ENCODE data around the gene LAMB2. TPM values are rescaled to one million over a fixed set of nuclear protein-coding genes. Genes with fewer than 3 reads are reported as not detected.

LAMB2 gene
- total RNA-seq, 1 experiment from 2014 or later = 121 TPM

- Histone ChIP-seq H3T11ph (ENCODE audit: low read length) (no peak overlapping the region), H3K23ac (ENCODE audit: insufficient read length, low read depth, low read length) (no peak overlapping the region), H3K56ac (ENCODE audit: insufficient read length, low read depth, low read length) (no peak overlapping the region), H3K18ac (ENCODE audit: insufficient read length, low read depth, low read length) (no peak overlapping the region), H3K27ac (ENCODE audit: insufficient read length, low read depth, low read length) (no peak overlapping the region), H4K20me1 (ENCODE audit: control insufficient read depth, insufficient read depth, insufficient read length) (no peaks in the 10 kb centered on the region), H3K4me2 (ENCODE audit: insufficient read depth, insufficient read length, low read length) (no peak overlapping the region), H3K14ac (ENCODE audit: insufficient read depth, low read length) (no peak overlapping the region), H4K91ac (ENCODE audit: insufficient read length, low read depth, low read length) (no peak overlapping the region), H3K79me1 (ENCODE audit: insufficient read depth, low read depth, low read length, poor library complexity, severe bottlenecking) (no peaks in the 10 kb centered on the region), H2BK120ac (ENCODE audit: low read depth, low read length, poor library complexity, severe bottlenecking) (no peak overlapping the region), H3K4ac (ENCODE audit: low read depth, low read length) (no peak overlapping the region), H3K9me3 (ENCODE audit: control insufficient read depth, low read depth, low read length) (no peaks in the 10 kb centered on the region), H3K27me3 (ENCODE audit: insufficient read depth, low read length) (no peaks in the 10 kb centered on the region), H2AK5ac (ENCODE audit: insufficient read length, low read length) (no peak overlapping the region), H4K8ac (replicated peaks; ENCODE audit: insufficient read length, low read depth, low read length) (no peak overlapping the region), H2AFZ (ENCODE audit: low read length) (no peak overlapping the region), H3K79me2 (ENCODE audit: insufficient read depth, low read length) (no peaks in the 10 kb centered on the region; the same call in 1 of the 2 replicates), H4K5ac (ENCODE audit: insufficient read length, low read depth, low read length) (no peak overlapping the region), H3K9ac (ENCODE audit: extremely low read depth, insufficient read length, low read length) (no peak overlapping the region), H2BK5ac (ENCODE audit: insufficient read length, low read length) (no peak overlapping the region), H3K23me2 (ENCODE audit: insufficient read length, low read depth, low read length, poor library complexity, severe bottlenecking) (peaks cover 15% of the 10 kb centered on the region), H3K4me1 (ENCODE audit: insufficient read depth, low read length) (peaks cover 4% of the 10 kb centered on the region; the same call in 1 of the 2 replicates), H2BK15ac (ENCODE audit: low read depth, low read length) (no peak overlapping the region), H2BK12ac (ENCODE audit: insufficient read length, low read depth, low read length) (no peak overlapping the region), H2BK20ac (ENCODE audit: low read depth, low read length, poor library complexity, severe bottlenecking) (no peak overlapping the region)
- peaks cover 15 to 22% (median 16%) of the 10 kb centered on the region in 3 experiments for H3K36me3 Mint-ChIP-seq (ENCODE audit: insufficient read depth in 1 of 3, low read depth in 3 of 3)
- TF ChIP-seq CTCF (conservative IDR thresholded peaks at IDR 0.05) = no peak
- H3K9me3 Mint-ChIP-seq = no peaks in the 10 kb centered on the region
- peaks cover 16 to 23% of the 10 kb centered on the region in 2 experiments for H3K4me1 Mint-ChIP-seq
- no peak overlapping the region for H3K4me3 Mint-ChIP-seq
- WGBS (ENCODE audit: extremely low coverage, insufficient read length, low lambda C conversion rate) = no CpG with 5 or more reads among the region's 21 CpGs
- DNase-seq = no peak
- H3K27ac Mint-ChIP-seq = no peak overlapping the region
- peaks cover 9% of the 10 kb centered on the region for H3K27me3 Mint-ChIP-seq (ENCODE audit: low read depth)
Measured at GRCh38 chr3:49162751-49163419, 30.0 kb upstream of the LAMB2 start.
